Measurements from ENCODE around the gene SMIM1. TPM values are rescaled to one million over a fixed set of nuclear protein-coding genes. Genes with fewer than 3 reads are reported as not detected.
A peak's percentile ranks its signal among the peaks of the same experiment; 100 is the strongest.

Gene SMIM1
- total and polyA plus RNA-seq, 7 experiments from 2014 or later = 0.58 to 4.3 (median 2.3) TPM

DNA sequence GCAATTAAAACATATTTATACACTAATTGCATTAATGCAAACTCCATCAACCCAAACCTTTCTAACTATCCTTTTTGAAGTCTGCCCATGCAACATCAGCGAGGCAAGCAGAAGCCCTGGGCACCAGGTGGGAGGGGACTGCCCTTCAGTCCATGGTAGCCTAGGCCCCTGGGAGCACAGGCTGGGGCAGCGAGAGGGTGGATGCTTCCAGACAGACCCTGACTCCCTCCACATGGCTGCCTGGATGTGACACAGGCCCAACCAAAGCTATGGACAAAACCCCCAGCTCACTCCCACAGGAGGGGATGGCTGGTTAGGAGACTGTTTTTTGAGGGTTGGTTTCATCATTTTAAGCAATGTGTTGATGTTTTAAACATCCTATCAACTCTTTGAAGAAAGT is 41.5 kb downstream of the SMIM1 start:
- no peak overlapping the region for H3K4me3 Mint-ChIP-seq
- H3K4me1 ChIP-seq (ENCODE audit: control insufficient read depth in 2 of 2, insufficient read depth in 2 of 2, low read length in 2 of 2) = no peaks in the 10 kb centered on the region

DNA sequence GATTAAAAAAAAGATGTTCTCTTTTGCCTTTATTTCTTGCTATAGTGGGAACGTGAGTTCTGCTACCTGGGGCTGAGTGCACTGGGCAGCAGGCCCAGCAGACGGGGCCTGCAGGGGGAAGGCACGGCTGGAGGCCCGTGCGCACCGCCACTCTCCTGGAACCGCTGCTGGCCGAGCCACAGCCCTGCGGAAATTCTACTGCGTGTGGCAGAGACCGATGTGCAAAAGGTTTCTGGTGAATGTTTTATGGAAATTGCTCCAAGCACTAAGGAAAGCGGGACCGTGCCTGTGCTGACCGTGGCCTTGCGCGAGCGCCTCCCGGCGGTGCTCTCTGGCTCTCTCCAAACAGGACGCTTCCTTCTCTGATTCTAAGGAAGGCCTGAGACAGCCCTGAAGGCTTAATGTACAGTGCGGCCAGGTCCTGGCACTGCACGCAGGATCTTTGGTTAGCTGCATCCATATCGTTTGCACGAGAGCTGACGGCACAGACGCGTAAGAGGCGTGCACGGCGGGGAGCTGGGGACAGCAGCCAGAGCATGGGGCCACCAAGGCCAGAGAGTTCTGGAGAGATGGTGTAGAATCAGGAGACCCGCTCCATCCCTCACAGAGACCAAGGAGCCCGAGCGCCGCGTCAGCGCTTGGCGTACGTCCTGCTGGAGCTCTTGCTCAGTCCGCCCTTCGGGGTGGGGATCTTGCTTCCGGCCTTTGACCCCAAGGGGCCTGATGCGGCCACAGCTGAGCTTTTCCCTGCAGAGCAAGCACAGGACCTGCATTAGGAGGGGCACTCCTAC is 42.4 kb downstream of the SMIM1 start:
- DNase-seq (no peak), ATAC-seq (no peak)
- H3K9me3 ChIP-seq (ENCODE audit: control insufficient read depth in 2 of 3, low read length in 3 of 3) = no peaks in the 10 kb centered on the region
- H3K4me1 ChIP-seq (ENCODE audit: control insufficient read depth in 2 of 2, insufficient read depth in 2 of 2, low read length in 2 of 2) = no peaks in the 10 kb centered on the region
- Mint-ChIP-seq H3K36me3 (peaks cover 0 to 29% (median 9%) of the 10 kb centered on the region in 5 donors), H3K9me3 (no peaks in the 10 kb centered on the region), H3K27me3 (no peaks in the 10 kb centered on the region), H3K4me3 (no peak overlapping the region), H3K27ac (no peak overlapping the region), H3K4me1 (peaks cover 0 to 3% (median 0%) of the 10 kb centered on the region in 7 donors)
- ChIA-PET CTCF (no interaction called here), POLR2A (no interaction called here)
- no peaks in the 10 kb centered on the region for H3K27me3 ChIP-seq (ENCODE audit: control insufficient read depth in 2 of 2, insufficient read depth in 2 of 2, low read length in 2 of 2)
- H3K4me3 ChIP-seq (ENCODE audit: low read length) = no peak overlapping the region
- H3K36me3 ChIP-seq (ENCODE audit: control insufficient read depth in 2 of 3, insufficient read depth in 3 of 3, low read length in 3 of 3) = peaks cover 0 to 44% (median 0%) of the 10 kb centered on the region in 3 experiments
- intact Hi-C loops (cut with micrococcal nuclease) = no loop called here
- no peak overlapping the region for H3K27ac ChIP-seq (ENCODE audit: low read depth, low read length)

More for the DNA sequence above, 41.5 kb downstream of the SMIM1 start:
- CTCF ChIA-PET = no interaction called here
- POLR2A ChIA-PET = no interaction called here
- Mint-ChIP-seq H3K36me3 (peaks cover 0 to 21% (median 3%) of the 10 kb centered on the region in 5 donors), H3K27me3 (no peaks in the 10 kb centered on the region), H3K4me1 (peaks cover 0 to 2% (median 0%) of the 10 kb centered on the region in 7 donors), H3K27ac (no peak overlapping the region), H3K9me3 (no peaks in the 10 kb centered on the region)
- no peaks in the 10 kb centered on the region for H3K9me3 ChIP-seq (ENCODE audit: control insufficient read depth in 2 of 3, low read length in 3 of 3)
- no peak overlapping the region for H3K27ac ChIP-seq (ENCODE audit: low read depth, low read length)
- intact Hi-C loops (cut with micrococcal nuclease) = no loop called here
- no peak for DNase-seq
- H3K36me3 ChIP-seq (ENCODE audit: control insufficient read depth in 2 of 3, insufficient read depth in 3 of 3, low read length in 3 of 3) = peaks cover 0 to 35% (median 0%) of the 10 kb centered on the region in 3 experiments
- no peak overlapping the region for H3K4me3 ChIP-seq (ENCODE audit: low read length)
- H3K27me3 ChIP-seq (ENCODE audit: control insufficient read depth in 2 of 2, insufficient read depth in 2 of 2, low read length in 2 of 2) = no peaks in the 10 kb centered on the region
- no peak for ATAC-seq

DNA sequence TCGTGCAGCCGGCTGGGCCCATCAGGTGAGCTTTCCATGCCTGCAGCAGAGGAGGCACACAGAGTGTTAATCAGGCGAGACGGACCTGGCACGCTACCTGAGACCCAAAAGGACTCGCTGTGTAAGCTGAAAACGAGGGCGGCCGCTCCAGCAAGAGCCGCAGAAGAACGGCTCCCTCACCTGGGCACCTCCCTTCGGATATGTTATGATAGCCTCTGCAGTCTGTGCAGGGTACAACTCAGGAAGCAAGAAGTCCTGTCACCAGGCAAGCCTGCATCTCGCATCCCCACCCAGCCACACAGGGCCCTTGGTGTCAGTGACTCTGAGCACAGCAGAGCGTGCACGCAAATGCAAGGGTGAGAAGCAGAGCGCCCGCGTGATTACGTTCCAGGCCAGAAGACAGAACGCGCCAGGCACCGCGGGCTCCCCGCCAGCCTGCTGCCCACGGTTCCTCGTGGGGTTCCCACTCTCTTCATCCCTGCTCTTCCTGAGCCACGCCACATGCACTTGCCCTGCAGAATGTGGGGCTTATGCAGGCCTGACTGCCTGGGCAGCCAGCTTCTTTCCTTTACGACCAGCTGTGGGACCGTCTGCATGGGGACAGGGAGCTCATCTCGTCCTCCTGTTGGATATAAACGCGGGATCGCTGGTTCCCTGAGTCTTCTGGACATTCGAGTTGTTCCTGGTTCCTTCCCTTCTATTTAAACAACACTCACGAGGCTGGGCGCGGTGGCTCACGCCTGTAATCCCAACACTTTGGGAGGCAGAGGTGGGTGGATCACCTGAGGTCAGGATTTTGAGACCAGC is 44.0 kb downstream of the SMIM1 start:
- H3K27me3 ChIP-seq (ENCODE audit: control insufficient read depth in 2 of 2, insufficient read depth in 2 of 2, low read length in 2 of 2) = no peaks in the 10 kb centered on the region
- Mint-ChIP-seq H3K27me3 (no peaks in the 10 kb centered on the region), H3K9me3 (no peaks in the 10 kb centered on the region), H3K27ac (no peak overlapping the region), H3K4me1 (peaks cover 0 to 3% (median 0%) of the 10 kb centered on the region in 7 donors), H3K4me3 (no peak overlapping the region), H3K36me3 (peaks cover 3 to 43% (median 13%) of the 10 kb centered on the region in 5 donors)
- ATAC-seq (no peak), DNase-seq (no peak)
- intact Hi-C loops (cut with micrococcal nuclease) = no loop called here
- POLR2A ChIA-PET = interaction anchor here (0.6 kb wide), 1 partner anchor 87 kb away, joined by 3 read pairs; no protein-coding TSS in a partner anchor
- H3K36me3 ChIP-seq (ENCODE audit: control insufficient read depth in 2 of 3, insufficient read depth in 3 of 3, low read length in 3 of 3) = peaks cover 0 to 59% (median 0%) of the 10 kb centered on the region in 3 experiments
- CTCF ChIA-PET = interaction anchor here (0.7 to 0.9 kb wide), 2 partner anchors 8 to 1835 kb away, joined by 3 read pairs; no protein-coding TSS in a partner anchor
- no peaks in the 10 kb centered on the region for H3K4me1 ChIP-seq (ENCODE audit: control insufficient read depth in 2 of 2, insufficient read depth in 2 of 2, low read length in 2 of 2)
- H3K4me3 ChIP-seq (ENCODE audit: low read length) = no peak overlapping the region
- H3K9me3 ChIP-seq (ENCODE audit: control insufficient read depth in 2 of 3, low read length in 3 of 3) = no peaks in the 10 kb centered on the region
- no peak overlapping the region for H3K27ac ChIP-seq (ENCODE audit: low read depth, low read length)

DNA sequence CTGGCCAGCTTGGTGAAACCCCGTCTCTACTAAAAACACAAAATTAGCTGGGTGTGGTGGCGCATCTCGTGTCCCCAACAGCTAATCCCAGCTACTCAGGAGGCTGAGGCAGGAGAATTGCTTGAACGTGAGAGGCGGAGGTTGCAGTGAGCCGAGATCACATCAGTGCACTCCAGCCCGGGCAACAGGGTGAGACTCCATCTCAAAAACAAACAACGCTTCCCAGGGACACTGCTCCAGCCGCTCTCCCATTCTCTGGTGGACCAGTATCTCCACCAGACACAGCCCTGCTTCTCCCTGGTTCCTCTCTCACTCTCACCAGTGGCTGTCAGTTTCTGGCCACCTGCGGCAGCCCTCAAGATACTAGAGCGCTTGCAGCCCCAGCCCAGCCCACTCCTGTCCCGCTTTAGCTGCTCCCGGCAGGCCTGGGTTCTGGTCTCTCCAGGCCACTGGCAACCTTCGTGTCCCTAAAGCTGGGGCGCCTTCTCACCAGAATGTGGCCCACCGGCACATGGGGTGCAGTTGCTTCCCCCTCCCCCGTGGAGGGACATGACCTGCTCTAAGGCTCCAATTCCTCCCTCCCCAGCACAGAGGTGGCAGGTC is 44.7 kb downstream of the SMIM1 start:
- Mint-ChIP-seq H3K4me3 (no peak overlapping the region), H3K27ac (no peak overlapping the region), H3K9me3 (no peaks in the 10 kb centered on the region), H3K4me1 (peaks cover 0 to 3% (median 0%) of the 10 kb centered on the region in 7 donors), H3K36me3 (peaks cover 9 to 50% (median 13%) of the 10 kb centered on the region in 5 donors), H3K27me3 (no peaks in the 10 kb centered on the region)
- Histone ChIP-seq H3K27ac (ENCODE audit: low read depth, low read length) (no peak overlapping the region), H3K27me3 (ENCODE audit: control insufficient read depth in 2 of 2, insufficient read depth in 2 of 2, low read length in 2 of 2) (no peaks in the 10 kb centered on the region), H3K4me1 (ENCODE audit: control insufficient read depth in 2 of 2, insufficient read depth in 2 of 2, low read length in 2 of 2) (no peaks in the 10 kb centered on the region), H3K36me3 (ENCODE audit: control insufficient read depth in 2 of 3, insufficient read depth in 3 of 3, low read length in 3 of 3) (peaks cover 0 to 66% (median 0%) of the 10 kb centered on the region in 3 experiments), H3K4me3 (ENCODE audit: low read length) (no peak overlapping the region), H3K9me3 (ENCODE audit: control insufficient read depth in 2 of 3, low read length in 3 of 3) (no peaks in the 10 kb centered on the region)
- intact Hi-C loops (cut with micrococcal nuclease) = no loop called here
- ATAC-seq (no peak), DNase-seq (no peak)
- CTCF ChIA-PET = interaction anchor here (0.7 to 0.9 kb wide), 2 partner anchors 9 to 1835 kb away, joined by 3 read pairs; no protein-coding TSS in a partner anchor
- POLR2A ChIA-PET = interaction anchor here (0.6 kb wide), 1 partner anchor 86 kb away, joined by 3 read pairs; no protein-coding TSS in a partner anchor

DNA sequence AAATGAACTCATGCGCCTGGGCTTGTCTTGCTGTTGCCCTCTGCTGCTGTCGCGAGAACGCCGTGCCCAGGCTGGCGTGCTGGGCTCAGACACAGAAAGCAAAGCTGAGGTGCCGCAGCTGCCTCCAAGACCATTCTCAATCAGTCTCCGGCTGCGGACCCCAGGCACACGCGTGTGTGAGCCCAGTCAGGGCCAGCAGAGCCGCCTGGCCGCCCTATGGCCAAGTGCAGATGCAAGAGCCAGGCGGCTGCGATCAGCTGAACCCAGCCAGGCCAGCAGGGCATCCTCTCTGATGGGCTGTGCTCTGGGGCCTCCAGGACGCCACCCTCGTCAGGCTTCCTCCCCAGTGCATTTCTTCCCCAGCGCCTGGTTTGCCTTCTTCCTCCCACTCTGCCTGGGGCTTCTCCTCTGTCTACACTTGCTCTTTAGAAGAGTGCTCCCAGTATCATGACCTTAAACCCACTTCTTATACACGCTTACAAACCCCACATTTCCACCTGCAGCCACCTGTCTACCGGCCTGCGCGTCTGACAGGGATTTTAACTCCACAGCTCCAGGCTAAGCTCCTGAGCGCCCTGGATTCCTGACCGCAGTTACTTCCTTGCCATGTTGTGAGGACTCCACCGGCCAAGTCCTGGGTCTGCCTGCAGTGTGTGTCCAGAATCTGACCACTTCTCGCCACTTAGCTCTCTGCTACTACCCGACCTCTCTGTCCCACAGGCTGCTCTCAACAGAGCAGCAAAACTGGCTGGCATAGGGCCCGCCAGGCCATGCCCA is 45.5 kb downstream of the SMIM1 start:
- H3K4me3 Mint-ChIP-seq = no peak overlapping the region
- peaks cover 9 to 53% (median 13%) of the 10 kb centered on the region in 5 donors for H3K36me3 Mint-ChIP-seq
- no peak overlapping the region for H3K4me3 ChIP-seq (ENCODE audit: low read length)
- H3K27ac ChIP-seq (ENCODE audit: low read depth, low read length) = no peak overlapping the region
- peaks cover 0 to 74% (median 0%) of the 10 kb centered on the region in 3 experiments for H3K36me3 ChIP-seq (ENCODE audit: control insufficient read depth in 2 of 3, insufficient read depth in 3 of 3, low read length in 3 of 3)
- CTCF ChIA-PET = no interaction called here
- POLR2A ChIA-PET = no interaction called here
- no peaks in the 10 kb centered on the region for H3K9me3 ChIP-seq (ENCODE audit: control insufficient read depth in 2 of 3, low read length in 3 of 3)
- intact Hi-C loops (cut with micrococcal nuclease) = no loop called here
- no peaks in the 10 kb centered on the region for H3K27me3 ChIP-seq (ENCODE audit: control insufficient read depth in 2 of 2, insufficient read depth in 2 of 2, low read length in 2 of 2)
- DNase-seq = no peak
- H3K4me1 ChIP-seq (ENCODE audit: control insufficient read depth in 2 of 2, insufficient read depth in 2 of 2, low read length in 2 of 2) = no peaks in the 10 kb centered on the region
- no peaks in the 10 kb centered on the region for H3K9me3 Mint-ChIP-seq
- no peaks in the 10 kb centered on the region for H3K27me3 Mint-ChIP-seq
- H3K4me1 Mint-ChIP-seq = peaks cover 0 to 3% (median 0%) of the 10 kb centered on the region in 7 donors
- ATAC-seq = no peak
- H3K27ac Mint-ChIP-seq = peak overlapping the region in 1 of 9 donors; percentile 65

DNA sequence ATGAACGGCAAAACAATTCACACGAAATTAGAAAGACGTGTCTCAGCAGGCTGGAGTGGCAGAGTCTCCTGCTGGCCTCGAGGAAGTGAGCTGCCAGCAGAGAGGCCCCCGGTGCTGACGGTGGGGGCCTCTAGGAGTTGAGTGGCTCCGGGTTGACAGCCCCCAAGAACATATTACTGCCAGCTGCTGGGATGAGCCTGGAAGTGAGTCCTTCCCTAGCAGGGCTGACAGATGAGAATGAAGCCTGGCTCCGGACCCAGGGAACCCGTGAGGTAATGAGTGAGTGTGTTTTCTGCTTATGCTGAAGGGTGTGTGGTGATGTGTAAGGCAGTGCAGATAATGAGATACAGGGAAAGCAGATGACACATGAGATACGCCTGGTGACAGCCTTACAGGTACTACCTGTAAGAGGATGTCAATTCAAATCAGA is 47.2 kb downstream of the SMIM1 start:
- DNase-seq (no peak), ATAC-seq (no peak)
- Histone ChIP-seq H3K4me3 (ENCODE audit: low read length) (no peak overlapping the region), H3K4me1 (ENCODE audit: control insufficient read depth in 2 of 2, insufficient read depth in 2 of 2, low read length in 2 of 2) (no peaks in the 10 kb centered on the region), H3K36me3 (ENCODE audit: control insufficient read depth in 2 of 3, insufficient read depth in 3 of 3, low read length in 3 of 3) (peaks cover 0 to 79% (median 3%) of the 10 kb centered on the region in 3 experiments), H3K9me3 (ENCODE audit: control insufficient read depth in 2 of 3, low read length in 3 of 3) (no peaks in the 10 kb centered on the region), H3K27ac (ENCODE audit: low read depth, low read length) (no peak overlapping the region), H3K27me3 (ENCODE audit: control insufficient read depth in 2 of 2, insufficient read depth in 2 of 2, low read length in 2 of 2) (no peaks in the 10 kb centered on the region)
- intact Hi-C loops (cut with micrococcal nuclease) = no loop called here
- Mint-ChIP-seq H3K9me3 (no peaks in the 10 kb centered on the region), H3K4me1 (peaks cover 0 to 4% (median 0%) of the 10 kb centered on the region in 7 donors), H3K4me3 (no peak overlapping the region), H3K36me3 (peaks cover 9 to 52% (median 14%) of the 10 kb centered on the region in 5 donors), H3K27ac (peak overlapping the region in 2 of 9 donors; percentile 9 to 60), H3K27me3 (no peaks in the 10 kb centered on the region)
- ChIA-PET POLR2A (no interaction called here), CTCF (no interaction called here)
